HepG2 (cell line): ENCODE data around the gene RIPOR3. TPM values are rescaled to one million over a fixed set of nuclear protein-coding genes. Genes with fewer than 3 reads are reported as not detected.

Source experiments
- GMEB1 ChIP-seq: sonication (generic); formaldehyde crosslinking; IDR thresholded peaks from 2 replicates; pipeline ENCODE4 v1.5.1; 2020; ENCODE audit warnings: missing genetic modification reagents, mild to moderate bottlenecking, borderline replicate concordance
- HNRNPH1 ChIP-seq: fragments of 200-400 bp; formaldehyde crosslinking; optimal IDR thresholded peaks from 2 replicates; pipeline ENCODE3; 2017; ENCODE audit warnings: mild to moderate bottlenecking, low read depth, low read length
- KLF12 ChIP-seq: sonication (generic); formaldehyde crosslinking; IDR thresholded peaks from 2 replicates; pipeline ENCODE4 v1.4.0; 2020; ENCODE audit warnings: missing genetic modification reagents, borderline replicate concordance
- MED1 ChIP-seq: sonication (generic); formaldehyde crosslinking; IDR thresholded peaks from 2 replicates; pipeline ENCODE4 v1.4.0; 2020; ENCODE audit warnings: missing genetic modification reagents
- NBN ChIP-seq: fragments of 450-650 bp; conservative IDR thresholded peaks from 2 replicates; pipeline ENCODE4 v1.6.1; 2017
- NCOA1 ChIP-seq: sonication (generic); formaldehyde crosslinking; IDR thresholded peaks from 2 replicates; pipeline ENCODE4 v1.9.0; 2021; ENCODE audit warnings: missing genetic modification reagents
- NKX3-1 ChIP-seq: sonication (generic); formaldehyde crosslinking; IDR thresholded peaks from 2 replicates; pipeline ENCODE4 v1.5.0; 2020; ENCODE audit warnings: missing genetic modification reagents
- TFE3 ChIP-seq: IDR thresholded peaks from 2 replicates; pipeline ENCODE4 v1.6.1; 2016
- TOPORS ChIP-seq: sonication (generic); formaldehyde crosslinking; IDR thresholded peaks from 2 replicates; pipeline ENCODE4 v1.8.0; 2023; ENCODE audit warnings: mild to moderate bottlenecking, missing genetic modification reagents
- ZBTB44 ChIP-seq: sonication (generic); formaldehyde crosslinking; IDR thresholded peaks from 2 replicates; pipeline ENCODE4 v1.4.0; 2020; ENCODE audit warnings: missing genetic modification reagents
- ZMYM2 ChIP-seq: sonication (generic); formaldehyde crosslinking; IDR thresholded peaks from 2 replicates; pipeline ENCODE4 v1.8.0; 2022; ENCODE audit warnings: mild to moderate bottlenecking, missing genetic modification reagents
- ZMYM3 ChIP-seq: sonication (generic); formaldehyde crosslinking; IDR thresholded peaks from 2 replicates; pipeline ENCODE4 v1.5.1; 2020; ENCODE audit warnings: mild to moderate bottlenecking, missing genetic modification reagents
- ZNF136 ChIP-seq: sonication (generic); formaldehyde crosslinking; IDR thresholded peaks from 2 replicates; pipeline ENCODE4 v1.8.1; 2022; ENCODE audit warnings: low read depth, mild to moderate bottlenecking, moderate library complexity, missing genetic modification reagents
- ZNF160 ChIP-seq: sonication (generic); formaldehyde crosslinking; IDR thresholded peaks from 2 replicates; pipeline ENCODE4 v1.8.0; 2022; ENCODE audit warnings: mild to moderate bottlenecking, inconsistent platforms, missing genetic modification reagents
- ZNF329 ChIP-seq: sonication (generic); formaldehyde crosslinking; IDR thresholded peaks from 2 replicates; pipeline ENCODE4 v1.9.0; 2021; ENCODE audit warnings: low read depth, mild to moderate bottlenecking, missing genetic modification reagents
- ZNF44 ChIP-seq: sonication (generic); formaldehyde crosslinking; IDR thresholded peaks from 2 replicates; pipeline ENCODE4 v1.5.1; 2020; ENCODE audit warnings: mild to moderate bottlenecking, missing genetic modification reagents
- polyA plus RNA-seq, 8 experiments: library from polyadenylated mRNA; depleted of rRNA in 3 of 8; stranded (reverse) in 7 of 8; unstranded in 1 of 8; fragments of >200 nt; fragmentation: Illumina TruSeq in 4 of 8; extraction: Trizol in 4 of 8; gene quantifications; 2 replicates each; pipeline versions ENCODE4 v1.2.1 to v1.2.3, GENCODE V29; 2011 to 2016; ENCODE audit warnings: low read depth in 4 of 8, missing spikeins in 1 of 8, mixed read lengths in 1 of 8; ENCODE audit not compliant: insufficient read depth in 1 of 8
- total RNA-seq, 5 experiments: library from RNA; depleted of rRNA; stranded (reverse); fragments of >200 nt; fragmentation: Illumina TruSeq; extraction: Trizol; gene quantifications; 2 replicates each; pipeline ENCODE4 v1.2.3, GENCODE V29; 2016; ENCODE audit warnings: low read depth in 1 of 5

RIPOR3 gene
- total and polyA plus RNA-seq, 2 of the 13 experiments (the other 11 are each of a cell fraction or from before 2014, with no cell fraction given), result 0.18 TPM; not detected in 1

- no peak for TF ChIP-seq ZBTB44 (CRISPR knock-in tag)
- peak; percentile 70 for TF ChIP-seq ZMYM3
- no peak for TF ChIP-seq NBN
- TF ChIP-seq ZNF329 (CRISPR knock-in tag), result no peak
- no peak for TF ChIP-seq HNRNPH1
- TF ChIP-seq ZNF160, result no peak
- peak; percentile 57; the same call in 1 of the 2 replicates for TF ChIP-seq ZMYM2 (CRISPR knock-in tag)
- TF ChIP-seq NCOA1 (CRISPR knock-in tag), result no peak
- TF ChIP-seq TOPORS (CRISPR knock-in tag), result no peak
- TF ChIP-seq KLF12, result no peak
- TF ChIP-seq MED1, result peak; percentile 66
- TF ChIP-seq ZNF136 (CRISPR knock-in tag), result no peak
- TF ChIP-seq ZNF44 (CRISPR knock-in tag), result no peak
- TF ChIP-seq GMEB1 (CRISPR knock-in tag), result no peak
- 0 out of 2 replicates have a peak, but pooled peaks have one; percentile 19 for TF ChIP-seq NKX3-1 (CRISPR knock-in tag)
- no peak for TF ChIP-seq TFE3 (CRISPR knock-in tag)
These were observed 19.2 kb upstream of the RIPOR3 start (continued) for GRCh38 chr20:50710492-50711063.
